ENCODE data around the gene RNF115.

DNA sequence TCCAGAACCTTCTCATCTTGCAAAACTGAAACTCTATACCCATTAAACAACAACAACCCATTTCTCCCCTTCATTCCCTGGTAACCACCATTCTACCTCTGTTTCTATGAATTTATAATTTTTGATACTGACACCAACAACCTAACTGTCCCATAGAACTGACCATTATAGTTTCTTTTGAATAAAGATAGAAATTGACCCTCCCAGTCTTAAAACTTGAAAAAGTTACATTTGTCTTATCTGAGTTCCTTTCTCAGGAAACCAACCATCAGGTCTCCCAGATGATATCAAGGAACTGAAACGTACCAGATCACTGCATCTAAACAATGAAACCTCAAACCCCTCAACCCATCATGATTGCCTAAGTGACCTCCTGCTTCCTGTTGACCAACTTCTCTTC lies 27.1 kb downstream of the RNF115 start:
- TF ChIP-seq, protein P1, sequence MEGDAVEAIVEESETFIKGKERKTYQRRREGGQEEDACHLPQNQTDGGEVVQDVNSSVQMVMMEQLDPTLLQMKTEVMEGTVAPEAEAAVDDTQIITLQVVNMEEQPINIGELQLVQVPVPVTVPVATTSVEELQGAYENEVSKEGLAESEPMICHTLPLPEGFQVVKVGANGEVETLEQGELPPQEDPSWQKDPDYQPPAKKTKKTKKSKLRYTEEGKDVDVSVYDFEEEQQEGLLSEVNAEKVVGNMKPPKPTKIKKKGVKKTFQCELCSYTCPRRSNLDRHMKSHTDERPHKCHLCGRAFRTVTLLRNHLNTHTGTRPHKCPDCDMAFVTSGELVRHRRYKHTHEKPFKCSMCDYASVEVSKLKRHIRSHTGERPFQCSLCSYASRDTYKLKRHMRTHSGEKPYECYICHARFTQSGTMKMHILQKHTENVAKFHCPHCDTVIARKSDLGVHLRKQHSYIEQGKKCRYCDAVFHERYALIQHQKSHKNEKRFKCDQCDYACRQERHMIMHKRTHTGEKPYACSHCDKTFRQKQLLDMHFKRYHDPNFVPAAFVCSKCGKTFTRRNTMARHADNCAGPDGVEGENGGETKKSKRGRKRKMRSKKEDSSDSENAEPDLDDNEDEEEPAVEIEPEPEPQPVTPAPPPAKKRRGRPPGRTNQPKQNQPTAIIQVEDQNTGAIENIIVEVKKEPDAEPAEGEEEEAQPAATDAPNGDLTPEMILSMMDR (conservative IDR thresholded peaks at IDR 0.05; ENCODE audit: low read length) = no peak
- TF ChIP-seq EZH2phosphoT487 (IDR thresholded peaks at IDR 0.05; ENCODE audit: borderline replicate concordance) = no peak

All from Loucy (cell line).